Panc1 (cell line): ENCODE data around the gene EHD1. TPM values are rescaled to one million over a fixed set of nuclear protein-coding genes. Genes with fewer than 3 reads are reported as not detected.
A peak's percentile ranks its signal among the peaks of the same experiment; 100 is the strongest.

Experiments
- ATAC-seq: fragments of 200-7000 bp; cut with Tn5 transposase; 2 replicates; pipeline ENCODE4 v1.9.1; 2020; ENCODE audit warnings: mild to moderate bottlenecking, moderate library complexity
- BruUV-seq: library from RNA; stranded (reverse); fragments of 400-500 nt; replicated peaks from 2 replicates; lab custom pipeline; 2021; lab: Mats Ljungman, UMichigan
- CTCF ChIA-PET: fragments of 300-600 bp; sonication (Branson Sonifier 250); formaldehyde crosslinking; loops from one replicate; lab custom pipeline; 2022; ENCODE audit warnings: antibody characterized with exemption; lab: Charles Lee
- POLR2A ChIA-PET: fragments of 300-600 bp; sonication (Branson Sonifier 250); formaldehyde crosslinking; loops from one replicate; lab custom pipeline; 2022; ENCODE audit warnings: antibody characterized with exemption; lab: Charles Lee
- DNase-seq: peaks from one replicate; pipeline ENCODE4 v3.0.0-alpha.2; 2010; ENCODE audit warnings: low read depth, low spot score
- H3K27ac ChIP-seq: 2 replicates; pipeline ENCODE4 v1.5.1; 2011; ENCODE audit warnings: mild to moderate bottlenecking, low read length, inconsistent platforms
- H3K27me3 ChIP-seq: fragments of 200-500 bp; sonication (Bioruptor generic); 2 replicates; pipeline ENCODE4 v1.6.0; 2014; ENCODE audit warnings: low read length, inconsistent platforms; ENCODE audit not compliant: control insufficient read depth, insufficient read depth
- H3K36me3 ChIP-seq: fragments of 200-500 bp; sonication (Bioruptor generic); 2 replicates; pipeline ENCODE4 v1.5.1; 2014; ENCODE audit warnings: inconsistent platforms, mild to moderate bottlenecking, low read length, moderate library complexity; ENCODE audit not compliant: control insufficient read depth, insufficient read depth
- H3K4me1 ChIP-seq: 2 replicates; pipeline ENCODE4 v1.5.1; 2011; ENCODE audit warnings: inconsistent platforms, mild to moderate bottlenecking, low read length, moderate library complexity; ENCODE audit not compliant: control insufficient read depth, insufficient read depth
- H3K4me3 ChIP-seq, 2 experiments: 2 replicates each; pipeline ENCODE4 v1.5.1; 2011 to 2012; ENCODE audit warnings: low read depth in 2 of 2, low read length in 2 of 2, mild to moderate bottlenecking in 2 of 2, inconsistent platforms in 1 of 2, moderate library complexity in 1 of 2
- H3K9me3 ChIP-seq: fragments of 200-500 bp; sonication (Bioruptor generic); 2 replicates; pipeline ENCODE4 v1.5.1; 2014; ENCODE audit warnings: low read depth, mild to moderate bottlenecking, inconsistent platforms, low read length, moderate library complexity; ENCODE audit not compliant: control insufficient read depth, insufficient read depth
- CTCF ChIP-seq: fragments of 450-650 bp; IDR thresholded peaks from 2 replicates; pipeline ENCODE4 v1.5.1; 2017; ENCODE audit warnings: mild to moderate bottlenecking
- POLR2AphosphoS5 ChIP-seq: IDR thresholded peaks from 2 replicates; pipeline ENCODE4 v1.6.1; 2012; ENCODE audit warnings: mild to moderate bottlenecking, low read depth, low read length, moderate library complexity
- REST ChIP-seq, 2 experiments: IDR thresholded peaks; 2 replicates each; pipeline ENCODE4 v1.6.1; 2011 to 2012; ENCODE audit warnings: low read depth in 2 of 2, control low read depth in 1 of 2, low read length in 1 of 2, mild to moderate bottlenecking in 1 of 2, moderate library complexity in 1 of 2; ENCODE audit not compliant: insufficient read depth in 1 of 2
- SIN3A ChIP-seq: IDR thresholded peaks from 2 replicates; pipeline ENCODE4 v1.6.1; 2012; ENCODE audit warnings: low read depth, mild to moderate bottlenecking, low read length, moderate library complexity, borderline replicate concordance; ENCODE audit not compliant: insufficient read depth
- TCF7L2 ChIP-seq: IDR thresholded peaks from 2 replicates; pipeline ENCODE4 v1.6.1; 2011; ENCODE audit warnings: mild to moderate bottlenecking, low read depth, low read length, inconsistent platforms
- in situ Hi-C: cut with HindIII; loops from 2 replicates; pipeline ENCODE4 v1.10.0; 2016; ENCODE audit warnings: low sequenced_read_pairs, low pct_unique_long_range_greater_than_20kb
- intact Hi-C: fragments of 100-400 bp; cut with micrococcal nuclease; formaldehyde crosslinking; loops from one replicate; pipeline ENCODE4 v1.10.0; 2022; ENCODE audit not compliant: unreplicated experiment
- total RNA-seq: library from RNA; stranded (reverse); gene quantifications from one replicate; pipeline ENCODE4 v1.2.1, GENCODE V29; 2021; ENCODE audit not compliant: unreplicated experiment

The EHD1 gene
- total RNA-seq, 1 experiment from 2014 or later = 186 TPM

DNA sequence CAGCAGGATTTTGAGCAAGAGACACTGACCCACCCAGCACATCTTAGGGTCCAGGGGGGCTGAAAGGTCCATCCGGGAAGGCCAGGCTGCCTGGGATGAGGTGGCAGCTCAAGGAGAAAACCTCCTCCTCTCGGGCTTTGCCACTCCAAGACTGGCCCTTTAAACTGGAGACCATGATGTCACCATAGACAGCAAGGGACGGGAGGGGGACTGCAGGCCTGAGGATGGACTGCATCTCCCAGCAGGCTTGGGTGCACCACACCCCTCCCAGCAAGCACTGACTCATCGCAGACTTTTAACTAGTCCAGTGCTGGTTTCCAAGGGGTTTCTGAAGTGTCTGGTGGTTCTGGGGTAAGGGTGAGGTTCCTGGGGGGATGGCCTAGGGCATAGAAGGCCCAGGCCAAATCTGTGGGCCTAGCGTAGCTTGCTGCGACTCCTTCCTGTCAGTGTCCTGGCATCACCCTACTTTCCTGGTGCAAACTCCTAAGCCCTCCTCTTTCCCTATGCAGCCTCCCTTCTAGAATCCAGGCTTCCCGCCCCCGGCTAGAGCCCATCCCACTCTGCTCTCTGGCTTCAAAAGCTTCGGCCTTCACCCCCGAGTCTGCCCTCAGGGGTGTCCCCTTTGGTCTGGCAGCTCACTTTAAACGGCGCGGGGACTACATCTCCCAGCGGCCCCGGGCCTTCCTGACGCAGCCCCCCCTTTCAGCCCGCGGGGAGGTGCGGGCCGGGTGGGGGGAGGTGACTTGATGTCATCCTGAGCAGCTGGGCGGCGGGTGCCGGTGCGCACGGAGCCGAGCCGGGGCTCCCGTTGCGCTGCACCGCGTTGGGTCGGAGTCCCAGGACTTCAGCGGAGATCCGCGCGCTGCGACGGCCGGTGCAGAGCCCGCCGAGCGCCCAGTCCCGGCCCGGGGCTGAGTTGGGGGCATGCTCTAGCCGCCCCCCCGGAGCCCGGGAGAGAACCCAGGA lies 45.8 kb upstream of the EHD1 start, which contains the start of gene PPP2R5B:
TSS of gene PPP2R5B (plus strand) at position 746 of the 966 bp plus-strand sequence. CDS start 1,046 bp downstream, outside the sequence.
- in situ Hi-C loops = no loop called here
- ChIA-PET CTCF (interaction anchor here (0.6 kb wide), 1 partner anchor 139 kb away, joined by 3 read pairs; no protein-coding TSS in a partner anchor), POLR2A (interaction anchor here (0.6 to 1.0 kb wide), 3 partner anchors 27 to 242 kb away, joined by 4 to 16 read pairs (median 5); no protein-coding TSS in a partner anchor)
- peaks cover 8% of the 10 kb centered on the region; the same call in 1 of the 2 replicates for H3K4me1 ChIP-seq
- DNase-seq = peak; percentile 83
- no peaks in the 10 kb centered on the region; the same call in 1 of the 2 replicates for H3K36me3 ChIP-seq
- intact Hi-C loops = no loop called here
- peak within 1 kb of the TSS; percentile 83 for H3K27ac ChIP-seq
- peak within 1 kb of the TSS; percentile 73 to 90 for H3K4me3 ChIP-seq
- H3K27me3 ChIP-seq = no peaks in the 10 kb centered on the region
- no peak for TF ChIP-seq CTCF
- 0 out of 2 replicates have a peak, but pooled peaks have one; percentile 21 for TF ChIP-seq POLR2AphosphoS5
- TF ChIP-seq SIN3A = peak; percentile 78; the same call in 1 of the 2 replicates
- peak; percentile 41; the same call in 1 of the 2 replicates for TF ChIP-seq TCF7L2
- TF ChIP-seq REST (IDR thresholded peaks at IDR 0.05; ENCODE audit: insufficient read depth in 1 of 2, low read depth in 2 of 2, low read length in 1 of 2) = no peak
- no TSS peak for BruUV-seq
- peak; percentile 97 for ATAC-seq
- H3K9me3 ChIP-seq = no peaks in the 10 kb centered on the region

- TF ChIP-seq TCF7L2 (no peak), POLR2AphosphoS5 (no peak), REST (IDR thresholded peaks at IDR 0.05; ENCODE audit: insufficient read depth in 1 of 2, low read depth in 2 of 2, low read length in 1 of 2) (no peak), SIN3A (no peak), CTCF (no peak)
- intact Hi-C loops (no loop called here), in situ Hi-C loops (no loop called here)
- Histone ChIP-seq H3K4me3 (no peak overlapping the region), H3K27me3 (no peaks in the 10 kb centered on the region), H3K9me3 (no peaks in the 10 kb centered on the region), H3K27ac (peak overlapping the region; percentile 83; the same call in 1 of the 2 replicates), H3K36me3 (no peaks in the 10 kb centered on the region; the same call in 1 of the 2 replicates), H3K4me1 (peaks cover 9% of the 10 kb centered on the region)
- POLR2A ChIA-PET = no interaction called here
- DNase-seq (no peak), ATAC-seq (no peak)
- BruUV-seq = no TSS peak
- CTCF ChIA-PET = no interaction called here
Measured at GRCh38 chr11:64923151-64923661, 44.8 kb upstream of the EHD1 start.
